Fibroblast of peridontal ligament (primary cell): ENCODE data around the gene C6orf62.
"Not testable (repeated sequence)": the region's sequence is repeated elsewhere in the genome, so short reads cannot be mapped to it uniquely, and the experiment has no call there.

ENCODE experiments used
- DNase-seq: peaks from one replicate; pipeline ENCODE4 v3.0.0-alpha.2; 2010; ENCODE audit errors: extremely low read depth

C6orf62 gene

DNA sequence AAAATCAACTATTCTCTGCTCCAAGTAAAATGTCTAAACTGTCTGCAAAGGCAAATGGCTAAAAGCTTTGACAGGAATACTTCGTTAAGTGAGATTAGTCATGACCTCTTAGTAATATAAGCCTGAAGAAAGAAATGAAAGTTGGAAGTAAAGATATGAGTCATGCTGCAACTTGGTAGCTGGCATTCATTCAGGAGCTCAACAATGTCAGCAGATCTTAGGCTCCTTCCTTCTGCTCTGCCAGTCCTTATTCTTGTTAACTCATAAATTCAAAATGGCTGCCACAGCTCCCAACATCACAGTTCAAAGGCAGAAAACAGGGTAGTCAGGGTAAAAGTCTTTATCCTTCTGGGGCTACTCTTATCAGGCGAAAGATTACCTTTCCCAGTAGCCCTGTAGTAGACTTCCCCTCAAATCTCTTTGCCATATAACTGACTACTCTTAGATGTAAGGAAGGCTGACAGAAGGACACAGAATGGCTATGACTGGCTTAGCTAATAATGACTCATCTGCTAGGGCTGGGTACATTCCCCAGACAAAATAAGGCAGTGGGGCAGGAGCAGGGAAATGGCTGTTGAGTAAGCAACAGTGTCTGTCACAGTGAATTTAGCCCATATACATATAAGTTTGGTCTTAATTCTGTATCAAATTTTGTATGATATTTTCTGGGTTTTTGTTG lies 24.4 kb upstream of the C6orf62 start:
- peak; percentile 98 for DNase-seq

DNA sequence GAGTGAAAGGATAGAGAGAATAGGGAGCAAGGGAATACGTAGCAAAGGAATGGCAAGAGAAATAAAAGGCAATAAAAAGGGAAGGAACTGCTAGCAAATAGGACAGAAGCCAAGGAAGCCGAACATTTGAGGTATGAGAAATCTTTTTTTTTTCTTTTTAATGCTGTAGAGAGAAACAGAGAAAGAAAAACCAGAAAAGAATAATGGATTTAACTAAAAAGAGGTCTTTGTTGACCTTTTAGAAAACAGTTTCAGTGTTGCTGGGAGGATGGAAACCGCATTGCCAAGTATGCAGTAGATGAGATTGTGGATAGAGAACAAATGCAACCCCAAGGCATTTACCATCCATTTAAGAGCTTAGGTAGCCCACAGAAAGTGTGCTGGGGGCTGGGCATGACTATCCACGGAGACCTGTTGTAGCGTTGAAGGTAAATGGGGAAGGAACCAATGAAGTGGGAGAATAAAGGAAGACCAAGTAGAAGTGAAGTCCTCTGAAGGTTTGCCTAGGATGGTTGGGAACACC lies 23.3 kb upstream of the C6orf62 start:
- DNase-seq = no peak

DNA sequence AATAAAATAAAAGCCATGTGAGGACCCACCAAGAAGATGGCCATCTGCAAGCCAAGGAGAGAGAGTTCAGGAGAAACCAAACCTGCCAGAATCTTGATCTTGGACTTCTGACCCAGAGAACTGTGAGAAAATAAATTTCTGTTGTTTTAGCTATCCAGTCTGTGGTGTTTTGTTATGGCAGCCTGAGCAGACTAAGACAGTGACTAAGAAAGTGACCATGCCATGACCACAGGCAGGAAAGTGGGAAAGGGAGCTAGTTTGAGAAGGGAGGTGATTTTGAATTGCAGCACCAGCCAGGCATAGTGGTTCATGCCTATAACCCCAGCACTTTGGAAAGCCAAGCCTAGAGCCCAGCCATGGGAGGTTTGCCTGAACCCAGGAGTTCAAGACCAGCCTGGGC lies 21.9 kb upstream of the C6orf62 start:
- DNase-seq = no peak

DNA sequence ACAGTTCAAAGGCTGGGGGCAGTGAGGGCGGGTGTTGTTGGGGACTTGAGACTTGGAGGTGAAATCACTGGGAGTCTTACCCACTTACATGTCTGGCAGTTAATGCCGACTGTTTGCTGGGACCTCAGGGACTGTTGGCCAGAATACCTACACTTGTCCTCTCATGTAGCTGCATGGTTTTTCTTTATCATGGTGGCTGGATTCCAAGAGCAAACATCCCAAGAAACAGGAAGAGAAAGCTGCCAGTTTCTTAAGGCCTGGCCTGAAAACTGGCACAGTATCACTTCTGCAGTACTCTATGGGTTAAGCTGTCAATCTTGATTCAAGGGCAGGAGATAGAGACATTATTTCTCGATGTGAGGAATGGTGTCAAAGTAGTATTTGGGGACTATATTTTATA lies 19.8 kb upstream of the C6orf62 start:
- DNase-seq = no peak

DNA sequence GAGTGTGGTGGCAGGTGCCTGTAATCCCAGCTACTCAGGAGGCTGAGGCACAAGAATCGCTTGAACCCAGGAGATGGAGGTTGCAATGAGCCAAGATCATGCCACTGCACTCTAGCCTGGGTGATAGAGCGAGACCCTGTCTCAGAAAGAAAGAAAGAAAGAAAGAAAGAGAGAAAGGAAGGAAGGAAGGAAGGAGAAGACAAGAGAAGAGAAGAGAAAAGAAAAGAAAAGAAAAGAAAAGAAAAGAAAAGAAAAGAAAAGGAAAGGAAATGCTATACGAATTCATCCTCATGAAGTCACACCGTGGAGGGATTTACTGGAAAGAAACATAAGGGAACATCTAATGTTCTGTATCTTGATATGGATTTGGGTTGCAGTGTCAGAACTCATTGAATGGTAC lies 15.8 kb upstream of the C6orf62 start:
- DNase-seq = not testable (repeated sequence)

DNA sequence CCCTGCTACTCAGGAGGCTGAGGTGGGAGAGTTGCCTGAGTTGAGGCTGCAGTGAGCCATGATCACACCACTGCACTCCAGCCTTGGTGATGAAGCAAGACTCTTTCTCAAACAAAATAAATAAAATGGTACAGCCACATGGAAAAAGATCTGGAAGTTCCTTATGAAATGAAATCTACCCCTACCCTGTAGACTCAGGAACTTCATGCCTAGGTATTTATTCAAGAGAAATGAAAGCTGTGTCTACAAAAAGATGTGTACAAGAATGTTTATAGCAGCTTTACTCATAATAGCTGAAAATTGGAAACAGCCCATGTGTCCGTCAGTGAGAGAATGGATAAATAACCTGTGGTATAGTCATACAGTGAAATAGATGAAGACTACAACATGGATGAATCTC lies 15.2 kb upstream of the C6orf62 start:
- DNase-seq = no peak

DNA sequence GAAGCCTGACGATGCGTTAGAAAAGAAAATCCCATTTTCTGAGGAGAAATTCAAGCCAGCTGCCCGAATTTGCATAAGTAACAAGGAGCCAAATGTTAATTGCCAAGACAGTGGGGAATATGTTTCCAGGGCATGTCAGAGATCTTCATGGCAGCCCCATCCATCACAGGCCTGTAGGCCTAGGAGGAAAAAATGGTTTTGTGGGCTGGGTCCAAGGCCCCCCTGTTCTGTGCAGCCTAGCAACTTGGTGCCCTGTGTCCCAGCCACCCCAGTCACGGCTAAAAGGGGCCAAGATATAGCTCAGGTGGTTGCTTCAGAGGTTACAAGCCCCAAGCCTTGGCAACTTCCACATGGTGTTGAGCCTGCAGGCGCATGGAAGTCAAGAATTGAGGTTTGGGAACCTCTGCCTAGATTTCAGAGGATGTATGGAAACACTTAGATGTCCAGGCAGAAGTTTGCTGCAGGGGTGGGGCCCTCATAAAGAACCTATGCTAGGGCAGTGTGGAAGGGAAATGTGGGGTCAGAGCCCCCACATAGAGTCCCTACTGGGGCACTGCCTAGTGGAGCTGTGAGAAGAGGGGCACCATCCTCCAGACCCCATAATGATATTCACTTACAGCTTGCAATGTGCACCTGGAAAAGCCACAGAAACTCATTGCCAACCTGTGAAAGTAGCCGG lies 12.6 kb upstream of the C6orf62 start:
- not testable (repeated sequence) for DNase-seq

DNA sequence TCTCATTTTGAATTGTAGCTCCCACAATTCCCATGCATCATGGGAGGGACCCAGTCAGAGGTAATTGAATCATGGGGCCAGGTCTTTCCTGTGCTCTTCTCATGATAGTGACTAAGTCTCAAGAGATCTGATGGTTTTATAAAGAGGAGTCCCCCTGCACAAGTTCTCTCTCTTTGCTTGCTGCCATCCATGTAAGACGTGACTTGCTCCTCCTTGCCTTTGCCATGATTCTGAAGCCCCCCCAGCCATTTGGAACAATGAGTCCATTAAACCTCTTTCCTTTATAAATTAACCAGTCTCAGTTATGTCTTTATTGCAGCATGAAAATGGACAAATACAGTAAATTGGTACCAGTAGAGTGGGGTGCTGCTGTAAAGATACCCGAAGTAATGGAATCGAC lies 11.7 kb upstream of the C6orf62 start:
- DNase-seq = not testable (repeated sequence)

DNA sequence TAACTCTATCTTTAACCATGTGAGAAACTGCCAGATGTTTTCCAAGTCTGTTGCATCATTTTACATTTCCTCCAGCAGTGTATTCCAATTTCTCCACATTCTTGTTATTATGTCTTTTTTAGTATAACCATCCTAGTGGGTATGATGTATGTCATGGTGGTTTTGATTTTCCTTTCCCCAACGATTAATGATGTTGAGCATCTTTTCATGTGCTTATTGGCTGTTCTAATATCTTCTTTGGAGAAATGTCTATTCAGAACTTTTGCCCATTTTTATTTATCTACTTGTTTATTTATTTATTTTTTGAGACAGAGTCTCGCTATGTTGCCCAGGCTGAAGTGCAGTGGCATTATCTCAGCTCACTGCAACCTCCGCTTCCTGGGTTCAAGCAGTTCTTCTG lies 4.3 kb upstream of the C6orf62 start:
- DNase-seq = no peak

DNA sequence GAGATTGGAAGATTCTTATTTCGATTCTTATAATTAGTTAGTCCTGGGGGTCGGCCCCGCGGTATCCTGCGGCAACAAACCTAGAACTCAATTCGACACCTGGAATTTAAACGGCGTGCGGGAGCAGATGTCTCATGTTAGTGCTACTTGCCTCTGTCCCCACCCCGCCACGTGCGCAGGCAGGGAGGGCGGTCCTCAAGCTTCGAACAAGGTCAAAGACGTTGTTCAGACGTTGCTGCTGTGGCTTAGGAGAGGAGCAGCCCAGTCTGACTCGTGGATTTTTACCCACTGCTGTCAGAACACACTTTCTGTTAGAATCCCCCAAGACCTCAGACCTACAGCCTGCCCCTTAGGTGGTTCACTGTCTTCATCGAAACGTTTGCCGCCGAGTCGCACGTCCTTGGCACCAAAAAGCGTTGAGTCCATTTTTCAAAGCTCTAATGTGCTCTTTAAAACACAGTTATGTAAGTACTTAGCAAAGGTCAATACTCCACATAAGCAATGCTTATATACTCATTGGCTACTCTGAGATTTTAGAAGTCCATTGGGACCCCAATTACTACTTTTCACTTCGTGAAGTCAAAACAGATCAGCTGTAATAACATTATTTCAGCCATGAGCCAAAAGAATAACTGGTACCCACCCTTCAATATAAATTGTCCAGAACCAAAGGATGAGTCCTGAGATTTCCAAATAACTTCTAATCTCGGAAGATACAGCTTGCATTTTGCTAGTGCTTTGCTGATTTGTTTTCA lies 2.7 kb upstream of the C6orf62 start:
- no peak for DNase-seq

DNA sequence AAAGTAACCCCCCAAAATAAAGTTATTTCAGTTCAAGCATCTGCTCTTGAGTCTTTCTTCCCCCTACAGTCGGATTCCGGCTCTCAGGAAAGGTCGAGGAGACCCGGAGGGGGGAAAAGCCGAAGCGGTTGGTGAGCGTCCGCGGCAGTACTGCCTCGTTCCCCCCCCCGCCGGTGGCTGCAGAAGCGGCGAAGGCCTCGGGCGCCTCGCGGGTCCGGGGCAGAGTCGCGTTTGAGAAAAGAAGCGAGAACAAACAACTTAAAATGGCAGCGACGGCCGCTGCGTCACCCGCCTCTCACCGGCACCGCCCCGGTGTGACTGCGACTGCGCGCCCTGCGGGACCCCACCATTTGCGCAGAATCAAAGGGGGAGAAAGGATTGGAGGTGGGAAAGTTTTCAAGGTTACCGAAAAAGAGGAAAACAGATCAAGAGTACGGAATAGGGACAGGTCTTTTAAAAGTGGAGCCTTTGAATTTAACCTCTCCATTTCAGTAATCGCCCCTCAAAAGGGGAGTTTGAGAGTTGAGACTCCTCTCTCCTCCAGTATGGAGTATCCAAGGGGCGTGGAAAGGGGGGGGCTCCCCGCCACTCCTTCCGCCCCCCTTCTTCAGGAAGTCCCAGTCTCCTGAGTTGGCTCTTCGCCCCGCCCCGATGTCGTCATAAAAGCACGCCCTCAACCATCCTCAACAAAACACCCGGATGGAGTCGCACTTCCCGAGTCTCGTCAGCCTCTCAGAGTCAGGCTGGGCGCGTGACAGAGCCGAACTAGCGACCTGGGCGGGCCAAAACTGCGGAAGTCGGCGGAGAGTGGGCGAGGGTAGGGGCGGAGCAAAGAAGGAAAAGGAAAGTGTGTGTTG lies 1.9 kb upstream of the C6orf62 start:
- peak; percentile 100 for DNase-seq

DNA sequence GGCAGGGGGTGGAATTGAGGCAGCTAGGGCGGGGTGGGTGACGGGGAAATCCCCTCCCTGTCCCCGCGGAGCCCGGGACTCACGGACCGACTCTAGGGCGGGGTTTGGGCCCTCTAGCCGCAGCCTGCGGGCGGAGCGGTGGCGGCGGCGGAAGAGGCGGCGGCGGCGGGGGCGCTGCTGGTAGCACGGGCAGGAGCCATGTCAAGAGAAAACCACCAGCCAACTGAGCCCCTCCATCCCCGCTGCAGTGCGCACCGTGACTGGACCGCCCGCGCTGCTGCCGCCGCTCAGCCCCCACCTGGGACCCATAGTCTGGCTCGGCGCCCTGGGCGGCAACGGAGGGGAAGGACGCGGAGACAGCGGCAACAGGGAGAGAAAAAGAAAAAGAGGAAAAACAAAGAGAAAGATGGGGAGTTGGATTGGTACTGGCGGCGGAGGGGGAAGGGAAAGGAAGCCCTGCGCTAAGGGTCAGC lies 1.2 kb upstream of the C6orf62 start:
- DNase-seq = no peak

DNA sequence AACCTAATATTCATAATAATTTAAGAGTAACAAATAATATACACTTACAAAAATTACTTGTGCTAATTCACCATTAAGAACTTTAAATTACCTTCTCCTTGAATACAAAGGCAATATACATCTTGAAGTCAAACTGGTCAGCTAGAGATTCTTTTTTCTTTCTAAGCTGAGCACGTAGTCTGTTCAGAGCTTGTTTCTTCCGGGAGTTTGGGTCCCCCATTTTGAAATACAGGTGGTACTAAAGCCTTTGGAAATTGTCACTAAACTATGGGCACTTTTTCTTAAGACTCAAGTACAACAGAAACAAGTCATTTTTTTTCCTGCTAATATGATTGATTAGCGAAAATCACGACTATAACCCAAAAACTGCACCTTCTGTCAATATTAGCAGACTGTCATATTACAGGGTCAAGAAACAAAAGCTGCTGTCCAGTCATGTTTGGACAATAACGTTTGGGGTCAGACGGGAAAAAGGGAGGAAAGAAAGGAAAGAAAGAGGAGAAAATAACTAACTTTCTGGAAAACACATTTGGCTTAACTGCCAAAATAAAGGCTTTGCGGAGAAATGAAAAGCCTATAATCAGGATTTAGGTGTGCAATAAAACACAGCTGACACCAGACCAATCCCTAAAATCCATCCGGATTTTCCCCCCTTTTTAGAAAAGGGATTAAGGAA lies 367 bp downstream of the C6orf62 start:
- DNase-seq = no peak

DNA sequence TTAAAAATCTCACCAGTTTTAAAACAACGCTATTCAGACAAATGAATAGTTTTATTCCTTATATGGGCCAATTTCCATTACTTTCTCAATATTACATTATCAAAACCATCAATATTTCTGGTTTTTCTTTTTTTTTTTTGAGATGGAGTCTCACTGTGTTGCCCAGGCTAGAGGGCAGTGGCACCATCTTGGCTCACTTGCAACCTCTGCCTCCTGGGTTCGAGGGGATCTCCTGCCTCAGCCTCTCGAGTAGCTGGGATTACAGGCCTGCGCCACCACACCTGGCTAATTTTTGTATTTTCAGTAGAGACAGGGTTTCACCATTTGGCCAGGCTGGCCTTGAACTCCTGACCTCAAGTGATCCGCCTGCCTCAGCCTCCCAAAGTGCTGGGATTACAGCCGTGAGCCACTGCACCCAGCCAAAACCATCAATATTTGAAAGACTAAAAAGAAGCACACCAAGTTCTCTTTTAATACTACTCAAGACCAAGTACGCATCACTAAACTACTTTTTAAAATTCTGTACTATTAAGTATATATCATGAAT lies 2.3 kb downstream of the C6orf62 start:
- DNase-seq = not testable (repeated sequence)

DNA sequence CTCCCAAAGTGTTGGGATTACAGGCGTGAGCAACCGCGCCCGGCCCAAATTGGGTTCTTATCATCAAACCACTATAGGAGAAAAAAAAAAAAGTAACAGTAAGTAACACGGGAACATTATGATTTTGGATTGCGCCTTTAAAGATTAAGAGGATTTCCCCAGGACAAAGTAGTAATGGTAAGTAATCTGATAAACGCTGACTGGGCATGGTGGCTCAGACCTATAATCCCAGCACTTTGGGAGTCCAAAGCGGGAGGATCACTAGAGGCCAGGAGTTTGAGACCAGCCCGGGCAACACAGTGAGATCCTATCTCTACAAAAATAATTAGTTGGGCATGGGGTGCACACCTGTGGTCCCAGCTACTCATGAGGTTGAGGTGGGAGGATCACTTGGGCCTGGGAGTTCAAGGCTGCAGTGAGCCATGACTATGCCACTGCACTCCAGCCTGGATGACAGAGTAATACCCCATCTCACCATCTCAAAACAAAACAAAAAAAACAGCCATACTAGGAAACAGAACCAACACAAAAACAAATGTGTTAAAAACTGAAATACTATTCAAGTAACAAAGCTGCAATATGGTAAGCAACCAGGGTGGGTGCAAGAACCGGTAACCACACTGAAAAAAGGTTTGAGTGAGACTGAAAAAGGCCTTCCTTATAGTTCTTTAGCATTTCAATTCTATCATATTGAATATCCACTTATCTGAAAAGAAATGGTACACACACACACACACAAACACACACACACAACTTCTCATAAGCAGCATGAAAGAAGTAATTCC lies 8.2 kb downstream of the C6orf62 start:
- no peak for DNase-seq

DNA sequence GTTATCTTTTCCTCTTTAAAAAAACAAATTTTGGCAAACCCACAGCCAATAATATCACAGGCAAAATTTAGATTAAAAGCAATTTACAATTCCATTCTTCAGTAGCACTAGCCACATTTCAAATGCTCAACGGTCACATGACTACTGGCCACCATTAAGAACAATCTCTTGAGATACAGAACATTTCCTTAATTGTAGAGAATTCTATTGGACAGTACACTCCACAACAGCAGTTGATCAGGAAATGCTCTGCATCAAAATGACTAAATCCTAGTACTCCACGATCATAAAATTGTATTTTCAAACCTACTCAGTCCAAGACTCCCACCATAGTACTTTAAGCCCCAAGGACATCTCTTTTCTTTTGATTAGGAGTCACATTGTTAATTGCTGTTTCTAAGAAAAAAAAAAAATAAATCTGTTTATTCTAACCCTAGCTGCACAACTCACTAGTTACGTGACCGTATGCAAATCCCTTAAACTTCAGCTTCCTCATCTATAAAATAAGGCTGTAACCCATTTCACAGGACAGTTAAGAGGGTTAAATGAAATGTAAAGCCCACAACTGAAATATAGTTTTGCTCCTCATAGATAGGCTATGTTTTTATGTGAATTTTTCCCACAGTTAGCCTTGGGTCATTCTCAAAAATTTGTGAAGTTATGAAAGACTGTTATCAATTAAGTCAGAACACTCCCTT lies 9.8 kb downstream of the C6orf62 start:
- no peak for DNase-seq

DNA sequence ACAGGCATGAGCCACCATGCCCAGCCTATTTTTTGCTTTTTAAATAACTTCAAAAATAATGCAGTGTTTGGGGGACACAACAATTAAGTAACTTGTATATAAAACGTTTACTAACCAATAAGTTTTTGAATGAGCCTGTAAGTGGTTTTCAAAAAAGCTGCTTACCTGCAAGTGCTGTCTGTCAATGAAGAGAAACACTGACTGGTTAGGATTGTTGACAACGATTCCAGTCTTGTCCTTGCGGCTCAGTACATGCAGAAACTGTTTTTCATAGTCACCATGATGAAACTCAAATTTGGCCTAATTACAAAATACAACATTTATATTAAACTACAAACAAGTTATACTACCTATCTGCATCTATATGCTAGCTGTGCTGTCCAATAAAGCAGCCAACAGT lies 10.3 kb downstream of the C6orf62 start:
- DNase-seq = no peak

DNA sequence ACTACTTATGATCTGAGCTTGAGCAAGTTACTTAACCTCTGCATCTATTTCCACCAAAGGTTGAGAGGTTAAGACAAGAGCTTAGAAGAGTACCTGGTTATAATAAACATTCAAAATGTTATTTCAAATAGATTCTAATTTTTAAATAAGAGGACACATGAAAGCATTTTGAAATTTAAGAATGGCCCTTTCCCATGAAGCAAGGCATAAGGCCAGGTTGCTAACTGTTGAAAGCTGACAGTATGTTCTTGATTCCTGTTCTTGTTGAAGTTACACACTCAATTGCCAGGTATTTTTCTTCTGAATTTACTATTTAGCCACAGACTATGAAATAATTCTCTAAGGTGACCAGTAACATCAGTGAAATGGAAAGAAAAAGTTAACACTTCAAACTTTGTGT lies 14.5 kb downstream of the C6orf62 start:
- DNase-seq = no peak

DNA sequence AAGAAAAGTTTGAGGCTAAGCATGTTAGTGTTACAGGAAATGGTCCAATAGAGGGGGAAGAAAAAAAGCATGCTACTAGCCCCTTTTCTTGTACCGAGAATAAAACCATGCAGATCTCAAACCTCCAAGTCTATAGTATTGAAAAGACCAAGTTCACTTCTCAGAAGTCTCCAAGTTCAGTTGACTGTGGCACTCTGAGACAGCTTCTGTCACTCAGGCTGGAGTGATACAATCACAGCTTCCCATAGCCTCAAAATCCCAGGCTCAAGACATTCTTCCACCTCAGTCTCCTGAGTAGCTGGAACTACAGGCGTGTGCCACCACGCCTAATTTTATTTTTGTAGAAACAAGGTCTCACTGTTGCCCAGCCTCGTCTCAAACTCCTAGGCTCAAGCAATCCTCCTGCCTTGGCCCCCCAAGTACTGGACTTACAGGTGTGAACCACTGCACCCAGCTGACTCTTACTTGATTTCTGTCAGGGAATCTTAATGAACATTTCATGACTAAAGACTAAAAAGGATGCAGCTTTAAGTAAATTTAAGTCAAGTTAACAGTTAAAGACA lies 16.2 kb downstream of the C6orf62 start:
- no peak for DNase-seq
